Colonic mucosa (tissue), 4 donors: Measurements from ENCODE around the gene EPB41L2. TPM values are rescaled to one million over a fixed set of nuclear protein-coding genes. Genes with fewer than 3 reads are reported as not detected.

Experiments
- DNase-seq: peaks from one replicate; pipeline ENCODE4 v3.0.0-alpha.2; 2020
- H3K27ac ChIP-seq: fragments of 200-600 bp; one replicate; pipeline ENCODE4 v1.8.0; 2021
- H3K27me3 ChIP-seq: fragments of 200-600 bp; one replicate; pipeline ENCODE4 v1.8.0; 2021
- H3K36me3 ChIP-seq: fragments of 200-600 bp; one replicate; pipeline ENCODE4 v1.8.0; 2021
- H3K4me1 ChIP-seq: fragments of 200-600 bp; one replicate; pipeline ENCODE4 v1.8.0; 2021; ENCODE audit warnings: mild to moderate bottlenecking
- H3K4me3 ChIP-seq: fragments of 200-600 bp; one replicate; pipeline ENCODE4 v1.8.0; 2021
- H3K9ac ChIP-seq, 2 donors: one replicate each; pipeline ENCODE4 v1.7.0; 2013; ENCODE audit warnings: control low read depth in 2 of 2, low read depth in 2 of 2, low read length in 2 of 2
- H3K9me3 ChIP-seq: fragments of 200-600 bp; one replicate; pipeline ENCODE4 v1.8.0; 2021
- intact Hi-C: fragments of 100-400 bp; cut with DNase I; formaldehyde crosslinking; loops from one replicate; pipeline ENCODE4 v1.14.1; 2022
- total RNA-seq, 2 donors: library from RNA; stranded (reverse); fragmentation: NEBNext Ultra II Directional in 1 of 2; extraction: Animal tissue kit (Norgen Biotek cat#: 25700) in 1 of 2; gene quantifications; one replicate each; pipeline ENCODE4 v1.2.1, GENCODE V29; 2021
- TF ChIP-seq, protein P1 (sequence below): fragments of 200-600 bp; IDR thresholded peaks from one replicate; pipeline ENCODE4 v1.8.0; 2022; ENCODE audit warnings: antibody characterized with exemption, mild to moderate bottlenecking
- donor health status: healthy.
- donor health status: DM: no; HTN: no; CAD: no.
- donor health status: DM: no; HTN: no; CAD: no.

Gene EPB41L2
- total RNA-seq, 2 donors from 2014 or later: 106 to 113 TPM

DNA sequence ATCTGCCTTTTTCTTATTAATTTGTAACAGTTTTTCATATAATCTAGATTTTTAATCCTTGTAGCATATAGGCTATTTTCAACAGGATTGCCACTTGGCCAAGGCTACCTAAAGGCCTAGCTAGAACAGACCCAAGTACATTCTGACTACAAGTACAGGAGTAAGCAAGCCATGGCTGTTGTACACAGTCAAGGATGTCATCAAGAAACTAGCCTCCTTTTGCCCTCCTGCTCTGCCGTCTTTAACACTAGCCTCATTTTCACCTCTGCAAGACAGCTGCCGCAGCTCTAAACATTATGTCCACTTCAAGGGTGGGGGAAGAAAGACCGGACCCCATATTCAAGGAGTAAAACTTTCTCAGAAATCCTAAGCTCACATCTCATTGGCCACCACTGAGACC is 45.1 kb downstream of the EPB41L2 start:
- intact Hi-C loops: no loop called here
- Histone ChIP-seq H3K9ac (no peak overlapping the region), H3K4me3 (no peak overlapping the region), H3K9me3 (no peaks in the 10 kb centered on the region), H3K4me1 (no peaks in the 10 kb centered on the region), H3K36me3 (no peaks in the 10 kb centered on the region), H3K27ac (no peak overlapping the region), H3K27me3 (no peaks in the 10 kb centered on the region)
- no peak for DNase-seq
- TF ChIP-seq, protein P1, sequence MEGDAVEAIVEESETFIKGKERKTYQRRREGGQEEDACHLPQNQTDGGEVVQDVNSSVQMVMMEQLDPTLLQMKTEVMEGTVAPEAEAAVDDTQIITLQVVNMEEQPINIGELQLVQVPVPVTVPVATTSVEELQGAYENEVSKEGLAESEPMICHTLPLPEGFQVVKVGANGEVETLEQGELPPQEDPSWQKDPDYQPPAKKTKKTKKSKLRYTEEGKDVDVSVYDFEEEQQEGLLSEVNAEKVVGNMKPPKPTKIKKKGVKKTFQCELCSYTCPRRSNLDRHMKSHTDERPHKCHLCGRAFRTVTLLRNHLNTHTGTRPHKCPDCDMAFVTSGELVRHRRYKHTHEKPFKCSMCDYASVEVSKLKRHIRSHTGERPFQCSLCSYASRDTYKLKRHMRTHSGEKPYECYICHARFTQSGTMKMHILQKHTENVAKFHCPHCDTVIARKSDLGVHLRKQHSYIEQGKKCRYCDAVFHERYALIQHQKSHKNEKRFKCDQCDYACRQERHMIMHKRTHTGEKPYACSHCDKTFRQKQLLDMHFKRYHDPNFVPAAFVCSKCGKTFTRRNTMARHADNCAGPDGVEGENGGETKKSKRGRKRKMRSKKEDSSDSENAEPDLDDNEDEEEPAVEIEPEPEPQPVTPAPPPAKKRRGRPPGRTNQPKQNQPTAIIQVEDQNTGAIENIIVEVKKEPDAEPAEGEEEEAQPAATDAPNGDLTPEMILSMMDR: no peak

DNA sequence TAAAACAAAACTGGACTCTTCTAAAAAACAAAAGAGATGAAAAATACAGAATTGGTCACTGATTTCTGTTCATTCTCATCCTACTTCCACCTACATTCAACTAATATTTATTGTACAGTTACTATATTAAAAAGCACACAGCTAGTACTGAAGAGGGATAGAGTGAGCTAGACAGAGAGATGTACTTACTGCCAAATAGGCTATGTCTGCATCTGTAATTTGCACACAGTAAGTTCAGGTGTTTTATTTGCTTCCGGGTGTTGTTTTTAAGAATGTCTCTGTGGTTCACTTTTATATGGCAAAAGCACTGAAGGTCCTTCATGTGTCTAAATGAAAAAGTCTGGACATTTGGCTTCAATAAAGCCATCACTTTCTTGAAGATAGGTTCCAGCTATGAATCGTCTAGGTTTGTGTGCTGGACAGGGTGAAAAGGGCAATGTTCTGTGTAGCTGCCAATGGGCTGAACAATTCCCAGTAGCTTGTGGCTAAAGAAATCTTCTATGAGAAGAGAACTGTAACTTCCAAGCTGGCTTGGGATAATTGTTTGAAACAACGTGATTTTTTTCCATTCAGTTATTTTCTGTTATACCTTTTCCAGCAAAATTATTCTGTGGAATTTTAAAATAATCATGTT is 47.3 kb downstream of the EPB41L2 start:
- Histone ChIP-seq H3K27ac (no peak overlapping the region), H3K27me3 (no peaks in the 10 kb centered on the region), H3K36me3 (no peaks in the 10 kb centered on the region), H3K9me3 (no peaks in the 10 kb centered on the region), H3K4me1 (no peaks in the 10 kb centered on the region), H3K4me3 (no peak overlapping the region), H3K9ac (no peak overlapping the region)
- TF ChIP-seq, protein P1: no peak
- intact Hi-C loops: no loop called here
- DNase-seq: no peak

DNA sequence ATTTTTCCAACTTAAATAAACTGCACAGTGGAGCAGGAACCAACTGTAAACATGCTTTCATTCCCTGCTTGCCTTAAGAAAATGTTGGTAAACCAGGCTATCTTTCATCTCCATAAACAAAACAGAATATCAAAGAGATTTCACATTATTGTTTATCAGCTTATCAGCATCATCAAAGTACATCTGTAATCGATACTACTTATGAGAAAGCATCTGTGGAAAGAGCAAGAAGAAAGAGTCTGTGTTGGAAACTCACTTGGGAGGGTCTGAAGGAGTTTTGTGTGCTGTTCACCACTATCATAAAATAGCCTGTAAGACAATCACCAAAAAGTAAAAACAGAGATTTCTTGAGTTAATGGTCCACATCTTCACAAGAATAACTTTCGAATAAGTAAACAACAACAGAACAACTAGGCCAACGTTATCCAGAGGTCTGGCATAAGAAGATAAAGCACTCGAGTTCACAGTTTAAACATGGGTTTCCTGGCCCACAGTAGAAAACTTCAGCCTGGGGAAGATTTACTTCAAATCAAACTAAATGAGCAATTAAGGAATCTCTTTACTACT is 47.9 kb downstream of the EPB41L2 start:
- no peak for DNase-seq
- TF ChIP-seq, protein P1: no peak

DNA sequence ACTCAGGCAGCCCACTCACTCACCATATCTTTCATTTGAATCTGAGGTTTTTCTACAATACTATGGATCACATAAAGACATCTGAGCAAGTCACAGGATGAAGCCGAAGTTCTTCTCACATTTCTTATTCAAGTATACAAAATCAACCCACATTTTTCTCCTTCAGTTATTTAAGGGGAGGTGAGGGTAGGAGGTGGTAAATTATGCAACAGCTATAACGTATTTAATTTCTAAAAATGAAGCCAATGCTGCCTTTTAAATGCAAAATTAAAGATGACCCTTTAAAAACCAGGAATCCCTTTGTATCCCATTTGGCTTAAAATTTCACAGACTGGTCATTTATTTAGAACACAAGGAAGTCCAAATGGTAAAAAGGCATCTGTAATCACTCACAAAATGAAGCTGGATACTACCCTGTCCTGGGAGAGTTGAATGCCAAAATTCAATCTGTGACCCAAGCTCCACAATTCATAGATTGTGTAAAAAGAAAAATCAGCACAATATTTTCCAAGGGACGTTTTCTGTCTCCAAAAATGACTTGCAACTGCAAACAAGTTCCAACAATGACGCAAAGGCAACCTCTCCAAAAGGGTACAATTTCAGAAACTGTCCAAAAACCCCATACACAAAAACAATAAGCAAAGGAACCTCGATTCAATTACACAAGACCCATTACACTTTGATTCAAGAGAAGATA is 48.8 kb downstream of the EPB41L2 start:
- peak overlapping the region; percentile 7 for H3K27ac ChIP-seq
- H3K9ac ChIP-seq: no peak overlapping the region
- H3K9me3 ChIP-seq: no peaks in the 10 kb centered on the region
- H3K4me1 ChIP-seq: no peaks in the 10 kb centered on the region
- no peak for DNase-seq
- TF ChIP-seq, protein P1: no peak
- no peaks in the 10 kb centered on the region for H3K27me3 ChIP-seq
- intact Hi-C loops: no loop called here
- no peaks in the 10 kb centered on the region for H3K36me3 ChIP-seq
- no peak overlapping the region for H3K4me3 ChIP-seq

More for the DNA sequence above, 47.9 kb downstream of the EPB41L2 start:
- no peaks in the 10 kb centered on the region for H3K36me3 ChIP-seq
- H3K9me3 ChIP-seq: no peaks in the 10 kb centered on the region
- no peak overlapping the region for H3K27ac ChIP-seq
- intact Hi-C loops: no loop called here
- no peaks in the 10 kb centered on the region for H3K27me3 ChIP-seq
- no peak overlapping the region for H3K4me3 ChIP-seq
- no peak overlapping the region for H3K9ac ChIP-seq
- H3K4me1 ChIP-seq: no peaks in the 10 kb centered on the region

DNA sequence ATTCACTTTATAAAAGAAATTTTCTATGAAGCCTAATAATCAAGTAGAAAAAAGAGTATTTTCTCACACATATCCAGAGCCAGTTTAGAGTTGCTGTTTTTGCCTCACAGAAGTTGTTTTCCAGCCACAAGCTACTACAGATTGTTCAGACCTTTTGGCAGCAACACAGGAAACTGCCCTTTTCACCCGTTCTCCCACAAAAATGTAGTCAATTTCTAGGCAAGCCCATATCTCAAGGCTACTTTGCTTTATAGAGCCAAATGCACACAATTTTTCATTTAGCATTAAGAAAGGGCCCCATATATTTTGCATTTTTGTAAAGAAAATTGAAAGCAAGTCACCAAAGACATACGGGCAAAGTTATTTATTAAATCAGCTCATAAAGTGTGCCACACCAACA is 49.5 kb downstream of the EPB41L2 start:
- Histone ChIP-seq H3K4me3 (no peak overlapping the region), H3K4me1 (no peaks in the 10 kb centered on the region), H3K36me3 (no peaks in the 10 kb centered on the region), H3K9me3 (no peaks in the 10 kb centered on the region), H3K27ac (peak overlapping the region; percentile 7), H3K9ac (no peak overlapping the region), H3K27me3 (no peaks in the 10 kb centered on the region)
- TF ChIP-seq, protein P1: no peak
- no peak for DNase-seq
- intact Hi-C loops: no loop called here
